COLO668 (cell line): ENCODE data around the gene ZNF316.

ENCODE experiments used
- DNase-seq: peaks from one replicate; lab custom pipeline; 2025; ENCODE audit not compliant: unreplicated experiment; lab: John Stamatoyannopoulos, UW

The ZNF316 gene

DNA sequence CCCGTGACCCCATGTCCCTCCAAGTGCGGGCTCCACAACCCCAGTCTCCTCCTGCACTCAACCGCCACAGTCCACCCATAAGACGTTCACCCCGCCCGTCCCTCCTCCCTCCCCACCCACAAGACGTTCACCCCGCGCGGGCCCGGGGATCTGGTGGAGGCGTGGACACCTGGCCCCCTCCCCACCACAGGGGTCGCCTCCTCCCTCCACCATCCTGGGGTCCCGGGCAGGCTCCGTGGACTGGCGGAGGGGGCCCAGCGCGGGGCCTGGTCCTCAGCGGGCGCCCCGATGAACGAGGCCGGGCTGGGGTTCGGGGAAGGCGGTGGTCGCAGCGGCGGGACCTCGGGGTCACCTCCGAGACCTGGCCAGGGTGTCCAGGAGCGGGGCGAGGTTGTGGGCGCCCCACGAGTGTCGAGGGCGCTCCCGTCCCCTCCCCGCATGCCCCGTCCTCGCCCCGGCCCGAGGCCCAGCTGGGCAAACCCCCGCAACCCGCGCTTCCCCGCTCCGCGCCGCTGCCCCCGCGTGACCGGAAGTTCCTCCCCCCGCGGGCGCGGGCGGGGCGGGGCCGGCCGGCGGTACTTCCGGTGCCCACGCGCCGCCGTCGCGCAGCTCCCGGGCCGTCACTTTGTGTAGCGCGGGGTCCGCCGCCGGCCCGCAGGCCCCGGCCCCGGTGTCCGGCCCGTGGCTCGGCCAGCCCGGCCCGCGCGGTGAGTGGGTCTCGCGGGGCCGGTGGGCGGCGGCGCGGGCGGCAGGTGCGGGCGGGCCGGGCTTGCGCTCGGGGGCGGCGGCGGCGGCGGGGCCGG, at the start of gene ZNF316:
Gene ZNF316, plus strand, starts transcription at position 578 of the 803 bp plus-strand sequence. CDS start 5,092 bp downstream, outside the sequence.
- DNase-seq, result peak; percentile 85

DNA sequence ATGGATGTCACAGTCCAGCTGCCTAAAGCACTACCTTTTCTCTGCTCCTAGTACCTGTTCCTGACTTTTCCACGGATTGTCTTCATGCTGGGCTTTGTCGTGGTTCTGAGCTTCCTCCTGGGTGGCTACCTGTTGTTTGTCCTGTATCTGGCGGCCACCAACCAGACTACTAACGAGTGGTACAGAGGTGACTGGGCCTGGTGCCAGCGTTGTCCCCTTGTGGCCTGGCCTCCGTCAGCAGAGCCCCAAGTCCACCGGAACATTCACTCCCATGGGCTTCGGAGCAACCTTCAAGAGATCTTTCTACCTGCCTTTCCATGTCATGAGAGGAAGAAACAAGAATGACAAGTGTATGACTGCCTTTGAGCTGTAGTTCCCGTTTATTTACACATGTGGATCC, 48.6 kb upstream of the ZNF316 start:
- DNase-seq, result no peak

DNA sequence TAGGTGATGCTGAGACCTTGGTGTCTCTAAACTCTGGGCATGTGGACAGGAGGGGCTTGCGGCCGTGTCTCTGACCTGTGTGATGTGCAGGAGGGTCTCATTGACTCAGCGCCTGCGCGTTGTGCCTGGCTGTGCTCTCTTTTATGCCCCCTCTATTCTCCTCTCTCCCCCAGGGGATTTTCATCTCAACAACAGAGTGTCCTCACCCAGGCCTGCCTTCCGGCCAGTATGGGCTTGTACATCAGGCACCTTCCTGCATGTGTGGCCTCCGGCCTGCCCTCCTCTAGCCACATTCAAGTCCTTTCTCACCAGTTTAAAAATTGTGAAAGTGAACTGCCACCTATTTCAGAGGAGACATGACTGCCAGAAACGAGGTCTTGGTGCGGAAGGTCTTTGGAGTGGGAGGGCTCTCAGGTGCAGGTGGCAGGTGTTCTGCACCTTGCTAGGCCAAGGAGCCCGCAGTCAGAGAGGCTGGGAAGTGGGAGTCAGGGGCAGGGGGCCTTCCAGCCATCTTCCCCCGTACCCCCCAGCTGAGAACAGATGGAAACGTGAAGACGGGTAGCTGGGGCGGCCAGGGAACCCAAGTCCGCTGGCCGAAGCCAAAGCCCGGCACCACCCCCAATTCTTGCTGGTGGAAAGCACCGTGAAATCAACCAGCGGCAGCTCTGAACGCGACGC, 47.8 kb upstream of the ZNF316 start:
- no peak for DNase-seq

DNA sequence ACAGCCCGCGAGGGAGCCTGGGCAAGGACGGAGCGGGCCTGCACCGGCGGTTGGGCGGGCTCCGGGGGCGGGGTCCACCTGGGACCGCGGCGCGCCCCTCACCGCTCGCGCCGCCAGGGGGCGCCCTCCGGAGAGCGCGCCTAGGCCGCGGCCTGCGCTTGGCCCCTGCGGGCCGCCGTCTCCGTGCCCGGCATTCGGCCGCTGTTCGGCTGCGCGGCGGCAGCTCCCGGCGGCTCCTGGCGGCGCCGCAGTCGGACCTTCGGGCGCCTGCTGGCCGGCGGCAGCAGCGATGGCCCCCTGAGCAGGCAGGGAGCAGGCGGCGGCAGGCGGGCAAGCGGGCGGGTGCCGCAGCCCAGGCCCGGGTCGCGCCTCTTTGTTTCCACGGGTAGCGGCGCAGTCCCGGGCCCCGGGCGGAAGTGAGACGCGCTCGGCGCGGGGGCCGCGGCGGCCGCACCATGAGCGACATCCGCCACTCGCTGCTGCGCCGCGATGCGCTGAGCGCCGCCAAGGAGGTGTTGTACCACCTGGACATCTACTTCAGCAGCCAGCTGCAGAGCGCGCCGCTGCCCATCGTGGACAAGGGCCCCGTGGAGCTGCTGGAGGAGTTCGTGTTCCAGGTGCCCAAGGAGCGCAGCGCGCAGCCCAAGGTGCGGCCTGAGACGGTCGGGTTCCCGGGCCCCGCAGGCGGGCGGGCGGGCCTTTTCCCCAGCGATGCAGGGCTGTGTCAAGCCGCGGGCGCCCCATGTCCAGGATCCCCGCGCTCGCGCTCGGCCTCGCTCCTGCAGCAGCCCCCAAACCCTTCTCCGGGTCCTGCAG, 47.1 kb upstream of the ZNF316 start, which contains the start of gene INTS15:
Gene INTS15, plus strand, starts transcription at position 193 of the 816 bp plus-strand sequence. Its CDS starts 263 bp downstream, at position 456.
- peak; percentile 97 for DNase-seq

DNA sequence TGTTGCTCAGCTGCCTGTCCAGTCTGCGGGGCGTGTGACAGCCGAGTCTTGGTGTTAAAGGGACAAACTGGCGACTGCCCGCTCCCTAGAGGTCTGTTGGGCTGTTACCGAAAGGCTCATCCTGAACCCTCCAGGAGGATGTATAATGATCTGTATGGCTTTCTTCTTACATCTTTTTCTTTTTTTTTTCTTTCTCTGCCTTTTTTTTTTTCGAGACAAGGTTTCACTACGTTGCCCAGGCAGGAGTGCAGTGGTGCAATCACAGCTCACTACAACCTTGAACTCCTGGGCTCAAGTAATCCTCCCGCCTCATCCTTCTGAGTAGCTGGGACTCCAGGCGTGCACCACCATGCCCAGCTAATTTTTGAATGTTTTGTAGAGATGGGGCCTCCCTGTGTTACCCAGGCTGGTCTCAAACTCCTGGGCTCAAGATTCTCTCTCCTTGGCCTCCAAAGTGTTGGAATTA, 46.4 kb upstream of the ZNF316 start:
- no peak for DNase-seq

DNA sequence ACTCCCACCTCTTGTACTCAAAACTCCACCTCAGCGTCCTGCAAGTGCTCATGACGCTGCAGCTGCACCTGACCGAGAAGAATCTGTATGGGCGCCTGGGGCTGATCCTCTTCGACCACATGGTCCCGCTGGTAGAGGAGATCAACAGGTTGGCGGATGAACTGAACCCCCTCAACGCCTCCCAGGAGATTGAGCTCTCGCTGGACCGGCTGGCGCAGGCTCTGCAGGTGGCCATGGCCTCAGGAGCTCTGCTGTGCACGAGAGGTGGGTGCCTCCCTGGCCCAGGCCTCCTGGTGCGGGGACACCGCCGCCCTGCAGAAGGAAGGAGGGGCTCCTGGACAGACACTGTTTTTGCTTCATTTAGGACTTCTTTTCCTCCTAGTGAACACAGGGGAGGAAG, 37.0 kb upstream of the ZNF316 start:
- DNase-seq, result no peak

DNA sequence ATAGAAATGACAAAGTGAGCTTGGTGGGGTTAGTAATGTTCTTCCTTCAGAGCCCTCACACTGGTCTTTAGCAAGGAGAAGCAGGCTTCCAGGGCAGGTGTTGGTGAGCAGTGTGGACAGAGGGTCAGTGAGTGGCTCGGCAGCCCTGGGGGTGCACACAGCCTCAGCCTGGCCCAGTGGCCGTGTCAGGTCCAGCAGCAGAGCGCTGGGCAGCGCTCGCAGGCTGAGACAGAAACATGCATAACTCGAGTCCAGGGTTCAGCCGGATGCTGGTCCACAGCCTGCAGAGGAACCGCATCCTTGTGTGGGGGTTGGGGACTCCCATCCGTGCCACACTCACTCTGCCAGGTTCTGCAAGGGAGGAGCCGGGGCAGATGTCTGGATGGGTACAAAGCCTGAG, 32.7 kb upstream of the ZNF316 start:
- no peak for DNase-seq

DNA sequence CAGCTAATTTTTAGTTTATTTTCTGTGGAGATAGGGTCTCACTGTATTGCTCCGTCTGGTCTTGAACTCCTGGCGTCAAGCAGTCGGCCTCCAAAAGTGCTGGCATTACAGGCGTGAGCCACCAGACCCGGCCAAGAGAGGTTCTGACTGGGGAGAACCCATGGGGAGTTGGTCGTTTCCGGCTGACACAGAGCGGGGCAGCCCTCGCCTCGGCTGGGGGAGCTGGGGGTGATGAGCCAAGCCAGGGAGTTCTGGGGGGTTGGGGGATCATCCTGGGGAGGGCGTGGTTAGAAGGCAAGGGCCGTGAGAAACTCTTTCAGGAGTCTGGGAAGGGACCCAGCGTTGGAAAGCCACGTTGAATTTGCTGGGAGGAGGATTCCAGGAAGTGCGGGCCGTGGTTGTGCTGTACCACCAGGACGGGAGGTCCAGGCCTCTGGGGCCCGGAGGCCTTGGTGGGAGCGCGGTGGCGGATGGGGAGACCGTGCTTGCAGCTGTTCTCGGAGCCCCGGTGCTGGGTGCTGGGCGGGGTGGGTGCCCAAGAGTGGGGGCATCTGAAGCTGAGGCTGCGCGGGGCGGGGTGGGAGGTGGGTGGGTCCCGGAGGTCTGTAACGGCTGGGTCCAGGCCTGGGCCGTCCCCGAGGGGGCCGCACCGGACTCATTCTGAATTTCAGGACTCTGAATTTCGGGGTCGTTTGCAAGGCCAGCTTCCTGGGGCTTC, 30.1 kb upstream of the ZNF316 start:
- no peak for DNase-seq

DNA sequence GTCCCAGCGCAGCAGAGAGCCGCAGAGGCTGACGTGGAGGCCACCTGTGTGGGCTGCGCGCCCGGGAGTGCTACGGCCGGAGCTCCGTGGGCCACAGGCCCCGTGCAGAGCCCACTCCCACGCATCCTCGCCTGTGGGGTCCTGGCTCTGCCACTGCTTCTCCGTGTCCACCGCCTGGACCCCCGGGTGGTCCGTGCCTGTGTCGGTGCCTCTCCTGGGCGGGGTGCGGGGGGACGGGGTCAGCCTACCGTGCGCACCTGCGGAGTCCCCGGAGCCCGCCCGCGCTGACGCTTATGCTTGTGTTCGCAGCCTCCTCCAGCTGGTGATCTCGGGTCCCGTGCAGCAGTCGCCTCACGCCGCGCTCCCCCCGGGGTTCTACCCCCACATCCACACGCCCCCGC, 29.5 kb upstream of the ZNF316 start:
- DNase-seq, result no peak

DNA sequence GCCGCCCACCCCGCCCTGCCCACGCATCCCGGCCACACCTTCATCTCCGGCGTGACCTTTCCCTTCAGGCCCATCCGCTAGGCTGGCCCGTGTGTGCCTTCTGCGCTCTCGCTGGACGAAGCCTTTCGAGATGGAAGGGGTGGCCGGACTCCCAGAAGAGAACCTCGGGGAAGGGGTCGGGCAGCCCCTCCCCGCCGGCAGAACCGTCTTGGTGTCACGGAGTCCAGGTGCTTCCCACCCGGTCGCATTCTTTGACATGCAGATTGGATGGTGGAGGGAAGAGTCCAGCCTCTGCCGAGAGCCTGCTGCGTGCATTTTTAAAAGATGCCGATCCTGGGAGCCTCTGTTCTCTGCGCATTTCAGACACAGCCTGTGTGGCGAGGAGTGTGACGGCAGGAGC, 29.0 kb upstream of the ZNF316 start:
- no peak for DNase-seq

DNA sequence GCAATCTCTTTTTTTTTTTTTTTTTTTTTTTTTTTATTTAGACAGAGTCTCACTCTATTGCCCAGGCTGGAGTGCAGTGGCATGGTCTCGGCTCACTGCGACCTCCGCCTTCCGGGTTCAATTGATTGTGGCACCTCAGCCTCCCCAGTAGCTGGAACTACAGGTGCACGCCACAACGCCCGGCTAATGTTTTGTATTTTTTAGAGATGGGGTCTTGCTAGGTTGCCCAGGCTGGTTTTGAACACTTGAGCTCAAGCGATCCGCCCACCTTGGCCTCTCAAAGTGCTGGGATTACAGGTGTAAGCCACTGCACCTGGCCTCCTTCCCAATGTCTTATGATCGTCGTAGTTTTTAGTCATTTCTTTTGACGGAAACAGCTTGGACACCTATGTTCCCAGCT, 28.3 kb upstream of the ZNF316 start:
- DNase-seq, result no peak

DNA sequence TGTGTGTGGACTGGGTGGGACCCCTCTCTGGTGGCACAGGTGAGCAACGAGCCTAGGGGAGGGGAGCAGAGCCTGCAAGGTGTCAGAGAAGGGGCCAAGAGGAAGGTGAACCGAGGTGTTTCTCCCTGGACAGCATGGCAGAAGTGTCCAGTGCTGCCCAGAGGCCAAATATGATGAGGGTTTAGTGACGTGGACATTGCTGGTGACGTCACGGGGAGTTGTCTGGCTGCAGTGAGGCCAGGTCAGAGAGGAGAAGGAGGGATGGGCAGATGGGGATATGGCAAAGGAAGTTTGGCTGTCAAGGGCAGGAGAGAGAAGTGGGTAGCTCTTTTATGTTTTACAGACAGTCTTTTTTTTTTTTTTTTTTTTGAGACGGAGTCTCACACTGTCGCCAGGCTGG, 24.3 kb upstream of the ZNF316 start:
- DNase-seq, result no peak

DNA sequence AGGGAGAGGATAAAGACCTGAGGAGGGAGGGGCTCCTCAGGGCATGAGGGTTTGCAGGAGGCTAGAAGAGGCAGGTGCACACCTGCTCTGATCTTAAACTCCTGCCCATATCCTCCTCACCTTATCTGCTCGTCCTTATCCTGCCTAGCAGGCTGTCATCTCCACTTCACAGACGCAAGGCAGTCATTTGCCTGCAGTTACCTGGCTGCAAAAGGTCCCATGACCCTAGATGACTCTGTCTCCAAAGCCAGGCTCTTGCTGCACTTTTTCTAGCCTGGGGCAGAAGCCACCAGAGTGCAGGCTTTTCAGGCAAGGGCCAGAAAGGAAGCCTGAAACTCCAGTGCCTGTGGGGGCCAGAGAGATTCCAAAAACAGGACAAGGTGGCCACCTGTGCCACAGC, 23.4 kb upstream of the ZNF316 start:
- DNase-seq, result no peak

DNA sequence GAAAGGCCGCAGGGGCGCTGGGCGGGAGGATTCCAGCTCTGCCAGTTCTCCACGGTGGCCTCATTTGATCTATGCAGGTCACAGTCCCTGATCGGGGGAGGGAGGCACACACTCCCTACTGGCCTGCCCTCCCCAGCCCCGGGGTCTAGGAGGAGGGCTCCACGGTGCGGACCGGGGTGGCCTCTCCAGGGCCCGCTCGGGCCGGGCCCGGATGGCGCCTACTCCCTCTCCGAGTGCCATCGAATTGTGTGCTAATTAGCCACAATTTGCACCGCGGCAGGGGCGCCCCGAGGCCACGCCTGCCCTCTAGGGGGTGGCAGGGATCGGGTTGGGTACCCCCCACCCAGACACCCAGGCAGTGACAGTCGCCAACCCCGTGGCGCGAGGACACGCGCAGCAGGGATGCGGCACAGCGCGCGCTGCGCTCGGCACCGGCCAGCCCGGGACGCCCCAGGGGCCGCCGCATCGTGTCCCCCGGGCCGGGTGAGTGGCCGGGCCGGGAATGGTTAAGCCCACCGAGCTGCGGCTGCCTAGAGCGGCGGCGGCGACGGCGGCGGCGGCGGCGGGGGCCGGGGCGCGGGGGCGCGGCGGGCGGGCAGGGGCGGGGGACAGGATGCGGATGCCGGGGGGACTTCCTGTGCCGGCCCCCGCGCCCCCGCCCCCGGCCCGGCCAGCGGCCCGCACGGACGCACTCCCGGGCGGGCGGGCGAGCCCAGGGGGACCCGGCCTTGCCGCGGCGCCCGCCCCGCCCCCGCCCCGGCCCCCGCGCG, 22.0 kb upstream of the ZNF316 start, which contains the start of gene ZNF853:
Gene ZNF853, plus strand, starts transcription at position 658 of the 770 bp plus-strand sequence. CDS start 565 bp downstream, outside the sequence.
- peak; percentile 47 for DNase-seq

DNA sequence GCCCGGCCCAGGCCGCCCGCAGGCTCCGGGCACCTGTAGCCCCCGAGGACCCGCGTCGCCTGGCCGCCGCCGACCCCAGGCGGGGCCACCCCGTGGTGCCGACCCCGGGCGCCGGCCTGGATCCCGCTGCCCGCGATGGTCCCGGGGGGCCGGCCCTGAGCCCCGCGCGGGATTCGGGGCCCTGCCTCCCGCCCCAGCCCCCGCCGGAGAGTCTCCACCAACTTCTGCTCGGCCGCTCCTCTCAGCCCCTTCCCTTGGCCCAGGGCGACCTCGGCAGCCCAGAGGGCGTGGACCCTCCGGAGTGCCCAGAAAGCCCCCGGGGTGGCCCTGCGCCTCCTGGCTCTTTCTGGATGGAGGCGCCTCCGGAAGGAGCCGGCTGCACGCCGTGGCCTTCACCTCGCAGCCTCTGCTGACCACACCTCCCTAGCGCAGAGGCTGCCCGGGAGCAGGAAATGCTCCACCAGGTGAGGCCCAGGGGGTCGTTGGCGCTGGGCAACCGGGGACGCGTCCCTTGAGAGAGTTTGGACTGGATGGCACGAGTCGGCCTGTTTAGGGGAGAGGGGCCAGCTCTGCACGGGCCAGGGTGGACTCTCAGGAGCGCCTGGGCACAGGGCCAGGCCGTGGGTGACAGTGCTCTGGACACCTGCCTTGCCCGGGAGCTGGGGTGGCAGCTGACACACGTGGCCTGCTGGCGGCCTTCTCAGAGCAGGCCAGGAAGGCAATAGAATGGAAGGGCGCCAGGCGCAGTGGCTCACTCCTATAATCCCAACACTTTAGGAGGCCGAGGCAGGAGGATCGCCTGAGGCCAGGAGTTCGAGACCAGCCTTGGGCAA, 21.2 kb upstream of the ZNF316 start:
- DNase-seq, result peak; percentile 87

DNA sequence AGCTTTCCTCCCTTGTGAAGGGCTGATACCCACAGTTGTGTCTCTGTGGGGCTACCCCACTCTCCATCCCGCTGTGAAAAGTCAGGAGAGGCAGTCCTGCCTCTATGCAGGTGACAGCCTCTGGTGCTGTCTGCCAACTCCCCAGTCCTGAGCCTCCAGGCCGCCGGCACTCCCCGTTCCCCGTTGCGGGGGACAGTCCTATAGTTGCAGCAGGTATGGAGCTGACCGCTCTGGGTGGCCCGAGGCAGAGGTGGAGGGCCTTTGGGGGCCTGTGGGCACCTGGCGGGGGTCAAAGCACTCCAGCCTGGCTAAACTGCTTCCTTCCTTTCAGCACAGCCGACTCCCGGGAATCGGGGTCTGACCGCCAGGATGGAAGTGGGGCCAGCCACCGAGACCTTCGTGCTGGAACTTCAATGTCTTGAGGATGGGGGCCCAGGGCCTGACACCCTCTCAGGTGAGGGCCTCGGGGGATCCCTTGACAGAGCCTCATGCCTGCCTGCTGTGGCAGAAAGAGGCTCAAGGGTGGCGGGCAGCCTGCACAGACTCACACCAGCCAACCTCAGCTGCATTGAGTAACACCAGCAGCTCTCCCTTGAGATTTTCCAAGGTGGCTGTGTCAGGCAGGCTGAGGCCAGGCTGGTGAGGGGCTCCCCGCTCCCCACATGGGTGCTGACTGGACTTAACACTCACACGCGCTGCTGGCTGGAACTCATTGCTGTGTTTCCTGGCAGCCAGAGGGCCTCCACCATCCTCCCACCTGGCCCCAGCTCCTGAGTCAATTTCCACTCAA, 20.1 kb upstream of the ZNF316 start:
- no peak for DNase-seq

DNA sequence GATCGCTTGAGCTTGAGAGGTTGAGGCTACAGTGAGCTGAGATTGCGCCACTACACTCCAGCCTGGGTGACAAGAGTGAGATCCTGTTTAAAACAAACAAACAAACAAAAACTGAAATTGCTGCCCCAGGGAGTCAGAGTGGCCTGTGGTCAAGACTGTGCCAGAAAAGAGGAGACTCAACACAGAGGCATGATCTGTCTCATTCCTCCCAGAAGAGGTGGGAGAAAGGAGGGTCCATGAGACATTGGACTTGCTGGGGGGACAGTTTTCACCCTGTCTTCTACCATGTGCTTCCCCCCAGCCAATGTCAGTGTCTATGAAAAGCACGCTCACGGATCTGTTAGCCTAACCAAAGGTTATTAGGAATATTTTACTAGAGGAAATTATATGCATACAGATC, 18.5 kb upstream of the ZNF316 start:
- DNase-seq, result no peak

DNA sequence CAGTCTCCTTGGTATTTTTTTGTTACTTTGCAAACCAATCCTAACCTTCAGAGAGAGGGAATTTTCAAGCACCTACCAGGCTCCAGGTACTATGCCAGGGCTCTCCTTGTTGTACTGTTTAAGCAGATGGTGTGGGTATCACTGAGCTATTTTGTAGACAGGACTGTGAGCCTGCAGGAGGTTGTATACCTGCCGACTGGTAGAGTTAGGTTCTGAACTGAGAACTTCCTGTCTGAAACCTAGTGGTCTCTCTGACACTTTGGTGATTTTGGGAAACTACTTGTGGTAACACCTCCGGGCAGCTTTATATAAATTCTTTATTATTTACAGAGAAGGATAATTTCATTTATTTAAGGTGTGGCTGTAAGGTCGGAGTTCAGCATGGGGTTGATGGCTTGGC, 17.2 kb upstream of the ZNF316 start:
- no peak for DNase-seq
